HG02642 (cell line): ENCODE results near the gene CD164L2.

Experiments used
- ATAC-seq: cut with Tn5 transposase; IDR thresholded peaks from one replicate; pipeline ENCODE4 v1.9.1; 2021; ENCODE audit warnings: mild to moderate bottlenecking; ENCODE audit not compliant: unreplicated experiment, poor library complexity

The CD164L2 gene

GRCh38 chr1:27366113-27366410 lies 17.1 kb downstream of the CD164L2 start:
- peak; percentile 42 for ATAC-seq

DNA sequence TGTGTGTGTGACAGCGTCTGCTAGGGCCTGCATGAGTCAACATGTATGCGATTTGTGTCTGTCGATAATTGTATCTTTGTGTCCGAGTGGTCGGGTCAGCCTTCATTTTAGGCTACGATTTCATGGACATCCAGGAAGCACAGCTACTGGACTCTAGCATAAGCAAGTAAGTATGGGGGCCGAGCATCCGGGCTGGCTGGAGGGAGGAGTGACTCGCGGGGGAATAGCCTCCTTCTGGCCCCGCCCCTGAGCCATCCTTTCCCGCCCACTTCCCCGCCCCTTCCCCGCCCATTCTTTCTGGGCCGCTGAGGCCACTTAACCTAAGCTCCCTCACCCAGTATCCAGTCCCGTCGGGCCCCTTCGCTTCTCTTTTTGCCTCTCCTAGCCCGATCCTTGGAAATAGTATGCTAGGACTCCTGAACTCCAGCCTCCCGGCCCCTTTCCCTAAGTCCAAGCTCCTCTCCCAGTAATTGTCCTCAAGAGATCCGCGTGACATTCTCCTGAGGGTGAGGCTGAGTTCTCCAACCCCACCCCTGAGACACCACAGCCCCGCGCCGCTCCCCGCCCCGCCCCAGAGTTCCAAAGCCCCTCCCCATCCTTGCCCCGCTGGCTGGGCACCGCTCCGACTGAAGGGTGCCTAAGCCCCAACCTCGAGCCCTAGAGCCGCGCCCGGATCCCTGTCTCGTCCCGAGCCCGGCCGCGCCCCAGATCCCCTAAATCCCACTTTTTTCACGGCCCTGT lies 17.6 kb downstream of the CD164L2 start:
- peak; percentile 39 for ATAC-seq

DNA sequence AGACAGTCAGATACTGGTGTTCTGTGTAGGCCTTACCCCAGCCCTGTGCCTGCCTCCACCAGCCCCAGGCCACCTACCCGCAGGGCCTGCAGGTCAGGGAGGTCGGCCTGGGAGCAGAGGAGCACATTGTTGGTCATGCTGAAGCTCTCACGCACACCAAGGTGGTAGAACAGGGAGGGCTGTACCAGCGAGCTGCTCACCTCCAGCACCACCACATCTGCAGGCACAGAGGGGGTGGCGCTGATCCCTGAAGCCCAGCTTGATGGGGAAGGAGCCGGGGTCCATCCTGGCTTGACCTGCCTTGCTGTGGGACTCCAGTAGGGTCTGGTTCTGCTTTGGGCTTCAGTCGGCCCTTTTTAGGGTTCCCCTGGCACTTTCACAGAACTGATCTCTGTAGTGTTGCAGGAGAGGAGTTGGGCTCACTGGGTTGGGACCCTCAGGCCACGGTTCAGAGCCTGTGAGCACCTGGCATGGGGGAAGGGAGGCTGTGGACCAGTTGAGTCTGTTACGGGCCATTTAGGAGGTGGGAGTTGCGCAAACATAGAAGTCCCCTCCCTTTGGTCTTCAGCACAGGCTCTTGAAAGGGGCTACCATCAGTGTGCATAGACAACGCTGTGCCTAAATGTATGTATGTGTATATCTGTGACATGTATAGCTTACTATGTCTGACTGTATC lies 18.3 kb downstream of the CD164L2 start:
- no peak for ATAC-seq

DNA sequence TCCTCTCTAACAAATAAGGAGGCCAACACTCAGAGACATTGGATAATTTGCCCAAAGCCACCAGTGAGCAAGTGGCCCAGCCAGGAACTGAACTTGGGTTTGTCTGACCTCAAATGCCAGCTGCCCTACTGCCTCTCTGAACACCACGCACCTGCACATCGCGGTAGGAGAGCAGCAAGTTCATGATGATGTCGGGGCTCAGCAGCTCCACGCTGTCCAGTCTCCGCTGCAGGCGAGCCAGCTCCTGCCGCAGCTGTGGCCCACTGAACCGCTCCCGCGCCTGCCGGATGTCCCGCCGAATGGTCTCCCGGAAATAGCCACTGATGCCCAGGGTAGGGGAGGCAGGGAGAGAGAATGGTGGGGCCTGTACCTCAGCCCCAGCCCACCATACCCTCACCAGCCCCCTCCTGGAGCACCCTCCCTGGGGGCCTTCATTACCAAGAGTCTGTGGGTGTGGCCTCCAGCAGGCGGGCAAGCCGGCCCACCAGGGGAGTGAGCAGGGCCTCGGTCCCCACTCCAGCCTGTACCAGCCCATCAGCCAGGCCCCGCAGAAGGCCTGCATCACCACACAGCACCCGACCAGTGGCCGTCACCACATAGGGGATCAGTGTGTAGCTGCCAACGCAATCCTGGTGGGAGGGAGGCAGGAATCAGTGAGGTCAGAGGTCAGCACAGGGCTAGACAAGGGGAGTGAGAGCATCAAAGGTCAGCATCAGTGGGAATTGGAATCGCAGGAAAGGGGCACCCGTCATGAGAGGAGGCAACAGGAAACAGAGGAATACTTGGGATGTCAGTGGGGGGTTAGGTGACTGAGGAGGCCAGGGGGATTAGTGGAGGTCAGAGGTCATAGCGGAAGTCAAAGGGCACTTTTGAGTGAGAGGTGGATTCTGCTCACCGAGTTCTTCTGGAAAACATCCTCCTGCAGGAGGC lies 19.1 kb downstream of the CD164L2 start:
- no peak for ATAC-seq

DNA sequence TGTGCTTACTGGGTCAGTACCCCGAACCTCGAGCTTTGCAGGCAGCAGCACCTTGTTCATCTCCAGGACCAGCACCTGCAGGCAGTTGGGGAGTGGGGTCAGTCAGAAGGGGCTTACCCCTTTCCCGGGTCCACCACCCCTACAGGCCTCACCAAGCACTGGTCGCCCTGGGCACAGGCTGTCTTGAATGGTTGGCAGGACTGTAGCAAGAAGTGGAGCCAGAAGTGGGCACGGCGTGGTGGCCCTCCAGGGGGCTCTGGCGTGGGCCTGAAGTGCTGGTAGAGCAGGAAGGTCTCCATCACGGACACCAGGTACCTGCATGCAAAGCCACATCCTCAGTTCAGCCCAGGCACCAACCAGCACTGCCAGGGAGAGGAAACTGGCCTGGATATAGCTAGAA lies 21.6 kb downstream of the CD164L2 start:
- no peak for ATAC-seq

GRCh38 chr1:27361044-27361402 lies 22.1 kb downstream of the CD164L2 start:
- no peak for ATAC-seq

DNA sequence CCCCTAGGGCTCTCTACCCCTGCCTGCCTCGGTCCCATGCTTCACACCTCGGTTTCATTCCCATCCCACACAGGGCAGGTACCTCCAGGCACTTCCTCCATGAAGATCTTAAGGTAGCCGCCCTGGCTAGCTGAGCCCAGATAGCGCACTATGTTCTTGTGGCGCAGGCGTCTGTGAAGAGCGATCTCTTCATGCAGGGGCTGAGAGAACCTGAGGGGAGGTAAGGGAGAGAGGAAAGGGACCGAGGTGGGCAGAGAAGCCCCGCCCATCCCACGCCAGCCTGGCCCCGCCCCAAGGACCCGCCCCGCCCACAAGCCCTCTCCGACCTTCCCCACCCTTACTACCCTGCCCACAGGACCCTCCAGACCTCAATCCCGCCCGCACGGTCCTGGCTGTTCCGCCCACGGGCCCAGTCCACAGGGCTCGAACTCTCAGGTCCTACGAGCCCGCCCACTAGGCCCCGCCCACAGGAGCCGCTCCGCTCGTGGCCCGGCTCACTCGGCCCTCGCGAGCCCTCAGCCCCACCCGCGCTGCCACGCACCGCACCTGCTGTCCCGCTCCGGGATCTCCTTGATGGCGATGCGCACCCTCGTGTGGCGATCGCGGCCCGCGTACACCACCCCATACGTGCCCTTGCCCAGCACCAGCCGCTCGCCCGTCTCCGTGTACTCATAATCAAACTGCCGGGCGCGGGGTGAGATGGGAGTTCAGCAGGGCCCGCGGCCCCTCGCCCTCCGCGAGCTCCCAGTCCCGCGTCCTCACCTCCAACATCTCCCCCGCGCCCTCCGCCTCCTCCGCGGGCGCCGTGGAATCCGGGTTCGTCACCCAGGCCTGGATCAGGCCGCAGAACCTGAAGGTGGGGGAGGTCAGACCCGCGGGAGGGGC lies 22.7 kb downstream of the CD164L2 start:
- ATAC-seq: no peak

GRCh38 chr1:27359822-27360158 lies 23.3 kb downstream of the CD164L2 start:
- no peak for ATAC-seq

DNA sequence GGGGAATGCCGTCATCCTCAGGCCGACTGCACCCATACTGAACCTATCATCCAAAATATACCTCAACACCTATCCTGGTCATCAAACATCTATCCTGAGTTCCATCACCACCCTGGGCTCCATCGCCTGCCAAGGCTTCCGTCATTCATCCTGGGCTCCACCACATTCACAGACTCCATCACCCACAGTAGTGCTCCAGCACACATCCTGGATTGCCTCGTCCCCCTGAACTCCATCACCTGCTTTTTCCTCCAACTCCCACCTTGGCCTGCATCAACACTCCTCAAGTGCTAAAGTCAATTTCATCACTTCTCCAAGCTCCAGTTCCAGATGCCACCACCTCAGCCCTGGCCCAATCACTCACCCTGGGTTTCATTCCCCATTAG lies 24.2 kb downstream of the CD164L2 start:
- ATAC-seq: no peak

DNA sequence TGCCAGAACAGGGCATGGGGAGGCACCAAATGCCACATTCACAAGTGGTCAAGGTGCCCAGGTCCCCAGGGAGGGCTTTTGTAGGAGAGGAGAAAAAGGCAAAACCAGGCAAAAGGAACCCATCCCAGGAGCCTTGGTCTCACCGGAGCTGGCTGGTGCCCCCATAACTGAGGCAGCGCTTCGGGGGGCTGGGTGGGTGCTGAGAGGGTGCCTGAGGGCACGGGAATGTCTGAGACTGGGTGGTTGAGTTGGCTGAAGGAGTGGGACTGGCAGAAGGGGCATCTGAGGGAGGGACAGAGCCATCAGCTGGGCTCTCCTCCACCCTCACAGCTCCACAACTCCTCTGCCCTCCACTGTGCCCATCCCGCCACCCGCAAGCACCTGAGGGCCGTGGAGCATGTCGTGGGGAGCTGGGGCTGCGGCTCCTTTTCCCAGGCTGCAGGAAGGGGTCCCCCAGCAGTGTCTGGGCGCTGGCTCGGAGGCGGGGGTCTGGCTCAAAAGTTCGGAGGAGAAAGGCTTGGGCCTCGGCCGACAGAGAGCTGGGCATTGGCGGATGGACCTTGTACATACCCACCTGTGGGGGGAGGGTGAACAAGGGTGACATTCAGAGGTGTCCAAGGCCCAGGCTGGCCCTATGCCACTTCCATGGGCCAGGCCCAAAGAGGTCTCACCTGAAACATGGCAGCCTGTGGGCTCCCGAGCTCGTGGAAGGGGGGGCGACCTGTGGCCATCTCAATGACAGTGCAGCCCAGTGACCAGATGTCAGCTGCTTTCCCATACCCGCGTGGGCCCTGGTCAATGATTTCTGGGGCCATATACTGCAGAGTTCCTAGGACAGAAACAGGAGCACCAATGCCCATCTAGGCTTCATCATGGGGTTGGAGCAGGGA lies 24.9 kb downstream of the CD164L2 start:
- ATAC-seq: no peak

GRCh38 chr1:27357281-27358037 lies 25.7 kb downstream of the CD164L2 start:
- peak; percentile 65 for ATAC-seq

DNA sequence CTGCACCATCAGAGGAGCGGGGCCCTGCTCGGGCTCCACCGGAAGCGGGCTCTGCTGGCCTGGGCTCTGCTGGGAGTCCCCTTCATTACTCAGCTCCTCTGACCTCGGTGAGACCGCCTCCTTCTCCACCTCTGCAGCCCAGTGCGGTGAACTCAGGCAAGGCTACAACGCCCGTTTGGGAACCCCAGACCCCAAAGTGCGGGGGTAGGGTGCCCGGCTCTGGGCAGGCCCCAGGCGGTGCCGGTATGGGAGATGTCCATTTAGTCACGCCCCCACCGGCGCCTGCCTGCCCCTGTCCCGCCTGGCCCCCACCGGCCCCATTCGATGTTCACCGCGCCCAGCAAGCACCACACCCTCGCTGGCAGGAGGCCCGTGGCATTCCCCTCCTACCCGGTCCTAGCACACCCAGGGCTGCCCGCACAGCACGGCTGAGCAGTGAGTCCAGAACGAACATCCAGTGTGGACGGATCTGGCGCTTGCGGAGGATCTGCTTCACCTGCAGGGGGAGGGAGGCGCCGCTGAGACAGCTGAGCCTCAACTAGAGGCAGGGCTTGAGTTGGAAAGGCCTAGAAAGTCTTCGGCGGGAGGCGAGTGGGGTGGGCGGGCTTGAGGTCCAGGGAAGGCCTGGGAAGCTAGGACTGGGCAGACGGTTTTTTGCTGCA lies 26.4 kb downstream of the CD164L2 start:
- ATAC-seq: no peak

- no peak for ATAC-seq
Observed at GRCh38 chr1:27356277-27356618, 26.9 kb downstream of the CD164L2 start.

- ATAC-seq: no peak
Observed at GRCh38 chr1:27355683-27356082, 27.4 kb downstream of the CD164L2 start.

DNA sequence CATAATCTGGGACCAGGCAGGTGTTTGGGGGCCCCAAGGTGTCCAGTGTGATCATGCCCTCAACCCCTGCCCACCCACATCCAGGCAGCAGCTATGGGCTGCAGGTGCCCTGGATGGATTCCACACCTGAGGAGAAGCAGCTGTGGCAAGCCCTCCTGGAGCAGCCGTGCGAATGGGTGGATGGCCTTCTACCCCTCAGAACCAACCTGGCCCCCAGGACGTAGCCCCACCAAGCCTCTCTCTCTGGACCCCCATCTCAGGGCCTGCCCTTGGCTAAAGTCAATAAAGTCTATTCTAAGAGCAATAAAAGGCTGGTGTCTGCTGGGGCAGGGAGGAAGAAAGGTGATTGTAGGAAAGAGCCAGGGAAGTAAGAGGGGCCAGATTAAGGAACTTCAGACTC lies 29.5 kb downstream of the CD164L2 start:
- ATAC-seq: no peak

GRCh38 chr1:27353166-27353565 lies 30.0 kb downstream of the CD164L2 start:
- no peak for ATAC-seq

DNA sequence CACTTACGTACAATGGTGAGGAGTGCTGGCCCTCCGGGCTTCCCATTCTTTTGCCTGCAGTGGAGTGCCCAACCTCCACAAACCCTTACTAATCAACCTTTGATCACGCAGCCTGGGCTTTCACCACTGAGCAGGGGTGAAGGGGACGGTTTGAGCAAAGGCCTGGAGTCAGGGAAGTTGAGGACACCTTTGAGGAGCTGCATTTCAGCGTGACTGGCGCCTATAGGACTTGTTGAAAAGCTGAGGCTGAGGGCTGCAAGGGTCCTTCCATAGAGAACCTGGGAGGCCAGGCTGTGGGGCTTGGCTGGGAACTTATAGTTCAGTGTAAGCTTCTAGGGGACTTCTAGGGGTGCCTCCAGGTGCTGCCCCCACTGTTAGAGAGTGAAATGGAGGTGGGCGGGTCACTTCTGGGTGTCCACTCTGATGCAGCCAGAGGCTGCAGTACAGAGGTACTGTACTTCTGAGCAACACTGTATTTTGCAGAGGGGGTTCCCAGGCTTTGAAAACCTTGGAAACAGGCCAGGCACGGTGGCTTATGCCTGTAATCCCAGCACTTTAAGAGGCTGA lies 31.5 kb downstream of the CD164L2 start:
- ATAC-seq: no peak
